Measurements from ENCODE around the gene SLC16A14. TPM values are rescaled to one million over a fixed set of nuclear protein-coding genes. Genes with fewer than 3 reads are reported as not detected.

Gene SLC16A14
- total and polyA plus RNA-seq, 10 of the 15 experiments (the other 5 are each of a cell fraction or from before 2014, with no cell fraction given), result 0.87 to 6.4 (median 4.1) TPM; not detected in 1

DNA sequence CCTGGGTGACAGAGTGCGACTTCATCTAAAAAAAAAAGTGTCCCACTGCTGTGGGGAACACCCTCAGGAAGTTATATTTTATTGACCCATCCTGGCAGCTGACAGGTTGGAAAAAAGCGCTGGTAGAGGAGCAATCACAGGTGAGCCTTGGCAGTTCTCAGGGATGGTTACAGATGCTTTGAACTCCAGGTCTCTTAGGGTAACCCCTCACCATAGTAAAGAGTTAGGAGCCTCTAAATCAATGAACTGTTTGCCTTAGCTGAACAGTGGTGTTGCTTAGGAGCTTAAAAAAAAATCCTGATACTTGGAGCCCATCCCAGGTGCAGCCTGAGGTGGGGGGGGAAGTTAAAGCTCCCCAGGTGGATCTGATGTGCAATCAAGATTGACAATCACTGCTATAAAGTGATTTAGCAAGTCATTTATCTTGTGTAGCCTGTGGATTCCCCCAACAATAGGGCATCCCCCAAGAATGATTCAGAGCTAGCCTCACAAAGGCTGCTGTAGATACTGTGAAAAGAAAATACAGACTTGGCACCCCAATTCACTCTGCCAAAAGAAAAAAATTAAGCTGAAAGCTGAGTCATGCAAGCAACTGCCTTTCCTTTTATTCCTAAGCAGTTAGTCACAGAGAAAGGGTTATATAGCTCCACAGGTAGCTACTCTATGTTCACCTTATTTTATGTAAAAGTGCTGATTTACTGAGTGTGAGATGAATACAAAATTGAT is 14.8 kb downstream of the SLC16A14 start:
- Histone ChIP-seq H3K9me3 (replicated peaks; ENCODE audit: control insufficient read depth, insufficient read depth, low read length) (no peaks in the 10 kb centered on the region), H3K9ac (ENCODE audit: control insufficient read depth, insufficient read depth, low read length) (no peak overlapping the region), H3K27me3 (replicated peaks in 1 of 2; ENCODE audit: control insufficient read depth in 2 of 2, insufficient read depth in 2 of 2, low read length in 1 of 2) (no peaks in the 10 kb centered on the region), H2AFZ (ENCODE audit: control insufficient read depth, low read depth, low read length) (peak overlapping the region; percentile 20; the same call in 1 of the 2 replicates), H3K4me3 (no peak overlapping the region), H4K20me1 (ENCODE audit: control insufficient read depth, insufficient read depth) (no peaks in the 10 kb centered on the region), H3K4me1 (ENCODE audit: control insufficient read depth, insufficient read depth, low read length) (no peaks in the 10 kb centered on the region), H3K27ac (ENCODE audit: control insufficient read depth, insufficient read depth) (no peak overlapping the region), H3K36me3 (ENCODE audit: control insufficient read depth in 2 of 2, insufficient read depth in 2 of 2, low read length in 1 of 2) (no peaks in the 10 kb centered on the region), H3K79me2 (ENCODE audit: control insufficient read depth, insufficient read depth, low read length) (no peaks in the 10 kb centered on the region), H3K4me2 (ENCODE audit: control insufficient read depth, insufficient read depth) (no peak overlapping the region)
- no TSS peak for BruUV-seq (replicated peaks)
- CTCF ChIA-PET, result interaction anchor here (2.3 kb wide), 1 partner anchor 14 kb away, joined by 8 read pairs; no protein-coding TSS in a partner anchor
- in situ Hi-C loops (cut with MboI), result no loop called here
- ATAC-seq (peak; percentile 17; the same call in 1 of the 3 replicates), FAIRE-seq (no peak), DNase-seq (ENCODE audit: low read depth, low spot score) (no peak)
- POLR2A ChIA-PET, result interaction anchor here (0.5 kb wide), 1 partner anchor 594 kb away, joined by 4 read pairs; no protein-coding TSS in a partner anchor
- WGBS (ENCODE audit: insufficient coverage, insufficient replicate concordance, low lambda C conversion rate, missing lambda C conversion rate), result 88% methylated on average over 2 of the region's 2 CpGs
- TF ChIP-seq TARDBP (IDR thresholded peaks at IDR 0.05; ENCODE audit: borderline replicate concordance) (no peak), NRF1 (conservative IDR thresholded peaks at IDR 0.05; ENCODE audit: low read depth, low read length) (no peak), CBFB (IDR thresholded peaks at IDR 0.05; ENCODE audit: low read depth) (no peak), DPF2 (IDR thresholded peaks at IDR 0.05) (no peak), NFYA (IDR thresholded peaks at IDR 0.05; ENCODE audit: borderline replicate concordance, low read depth, low read length) (no peak), RBBP5 (conservative IDR thresholded peaks at IDR 0.05) (no peak), HSF1 (IDR thresholded peaks at IDR 0.05; ENCODE audit: low read depth, low read length) (no peak), SRF (IDR thresholded peaks at IDR 0.05; ENCODE audit: low read depth in 2 of 2, low read length in 2 of 2) (no peak), BHLHE40 (IDR thresholded peaks at IDR 0.05; ENCODE audit: borderline replicate concordance in 1 of 2, low read depth in 2 of 2, low read length in 1 of 2) (no peak), ZNF274 (IDR thresholded peaks at IDR 0.05; ENCODE audit: insufficient read depth, insufficient read length) (no peak)
- SMC1A ChIA-PET (ENCODE audit: uncharacterized antibody, unreplicated experiment), result interaction anchor here (1.5 kb wide), 1 partner anchor 13 kb away, joined by 7 read pairs; no protein-coding TSS in a partner anchor
- intact Hi-C loops (cut with micrococcal nuclease; ENCODE audit: unreplicated experiment), result no loop called here
- RAD21 ChIA-PET (ENCODE audit: unreplicated experiment), result interaction anchor here (0.7 kb wide), 1 partner anchor 485 kb away, joined by 3 read pairs; no protein-coding TSS in a partner anchor

Data from GM12878 (cell line).